Transverse colon (tissue), 3 donors: ENCODE measurements around the gene METRNL.

Source experiments
- POLR2A ChIP-seq: fragments of 450-650 bp; IDR thresholded peaks from one replicate; pipeline ENCODE4 v1.6.1; 2016; ENCODE audit warnings: antibody characterized with exemption, mild to moderate bottlenecking, moderate library complexity
- TF ChIP-seq, protein P1 (sequence below), 5 experiments: fragments of 200-600 bp in 3 of 5; fragments of 450-650 bp in 2 of 5; sonication (generic) in 3 of 5; IDR thresholded peaks; 1 replicate in 2 of 5; 2 replicates in 3 of 5; pipeline ENCODE4 v1.5.1; 2016 to 2017; ENCODE audit warnings: antibody characterized with exemption in 5 of 5, inconsistent platforms in 3 of 5, mild to moderate bottlenecking in 2 of 5, moderate library complexity in 1 of 5

DNA sequence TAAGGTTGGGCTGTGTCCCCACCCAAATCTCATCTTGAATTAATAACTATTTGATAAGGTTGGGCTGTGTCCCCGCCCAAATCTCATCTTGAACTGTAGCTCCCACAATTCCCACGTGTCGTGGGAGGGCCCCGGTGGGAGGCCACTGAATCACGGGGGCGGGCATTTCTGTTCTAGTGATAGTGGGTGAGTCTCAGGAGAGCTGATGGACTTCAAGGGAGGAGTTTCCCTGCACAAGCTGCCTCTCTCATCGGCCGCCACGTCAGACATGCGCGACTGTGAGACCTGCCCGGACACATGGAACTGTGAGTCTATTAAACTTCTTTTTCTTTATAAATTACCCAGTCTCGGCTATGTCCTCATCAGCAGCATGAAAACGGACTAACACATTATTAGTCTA, 44.9 kb upstream of the METRNL start:
- TF ChIP-seq, protein P1, sequence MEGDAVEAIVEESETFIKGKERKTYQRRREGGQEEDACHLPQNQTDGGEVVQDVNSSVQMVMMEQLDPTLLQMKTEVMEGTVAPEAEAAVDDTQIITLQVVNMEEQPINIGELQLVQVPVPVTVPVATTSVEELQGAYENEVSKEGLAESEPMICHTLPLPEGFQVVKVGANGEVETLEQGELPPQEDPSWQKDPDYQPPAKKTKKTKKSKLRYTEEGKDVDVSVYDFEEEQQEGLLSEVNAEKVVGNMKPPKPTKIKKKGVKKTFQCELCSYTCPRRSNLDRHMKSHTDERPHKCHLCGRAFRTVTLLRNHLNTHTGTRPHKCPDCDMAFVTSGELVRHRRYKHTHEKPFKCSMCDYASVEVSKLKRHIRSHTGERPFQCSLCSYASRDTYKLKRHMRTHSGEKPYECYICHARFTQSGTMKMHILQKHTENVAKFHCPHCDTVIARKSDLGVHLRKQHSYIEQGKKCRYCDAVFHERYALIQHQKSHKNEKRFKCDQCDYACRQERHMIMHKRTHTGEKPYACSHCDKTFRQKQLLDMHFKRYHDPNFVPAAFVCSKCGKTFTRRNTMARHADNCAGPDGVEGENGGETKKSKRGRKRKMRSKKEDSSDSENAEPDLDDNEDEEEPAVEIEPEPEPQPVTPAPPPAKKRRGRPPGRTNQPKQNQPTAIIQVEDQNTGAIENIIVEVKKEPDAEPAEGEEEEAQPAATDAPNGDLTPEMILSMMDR (IDR thresholded peaks at IDR 0.05): no peak
- no peak for TF ChIP-seq POLR2A
